Prostate gland (tissue), 2 donors: Measurements from ENCODE around the gene TMPRSS12. TPM values are rescaled to one million over a fixed set of nuclear protein-coding genes. Genes with fewer than 3 reads are reported as not detected.
"Not testable (repeated sequence)": the region's sequence is repeated elsewhere in the genome, so short reads cannot be mapped to it uniquely, and the experiment has no call there.

Experiments used
- DNase-seq: peaks from one replicate; pipeline ENCODE4 v3.0.0-alpha.2; 2019; ENCODE audit warnings: low spot score
- H3K27ac ChIP-seq, 2 donors: fragments of 200-600 bp; sonication (generic); 2 replicates each; pipeline ENCODE4 v1.5.1; 2017 to 2019
- H3K27me3 ChIP-seq: fragments of 200-600 bp; sonication (generic); replicated peaks from 2 replicates; pipeline ENCODE4 v1.5.1; 2019; ENCODE audit not compliant: insufficient read depth
- H3K36me3 ChIP-seq, 2 donors: fragments of 200-600 bp; sonication (generic); 1 replicate in 1 of 2; 2 replicates in 1 of 2; pipeline versions ENCODE4 v1.5.1 to v1.8.1; 2017 to 2019
- H3K4me1 ChIP-seq: fragments of 200-600 bp; sonication (generic); replicated peaks from 2 replicates; pipeline ENCODE4 v1.5.1; 2019
- H3K4me3 ChIP-seq, 2 donors: fragments of 200-600 bp; sonication (generic); 2 replicates each; pipeline ENCODE4 v1.5.1; 2017 to 2019
- H3K9me3 ChIP-seq: fragments of 200-600 bp; sonication (generic); 2 replicates; pipeline ENCODE4 v1.5.1; 2017
- POLR2A ChIP-seq: fragments of 450-650 bp; IDR thresholded peaks from one replicate; pipeline ENCODE4 v1.6.1; 2016; ENCODE audit warnings: antibody characterized with exemption, mild to moderate bottlenecking
- POLR2AphosphoS5 ChIP-seq: sonication (generic); formaldehyde crosslinking; IDR thresholded peaks from one replicate; pipeline ENCODE4 v1.6.1; 2017; ENCODE audit warnings: antibody characterized with exemption
- WGBS: methylation state at CpG from one replicate; pipeline ENCODE4 v1.1.5; 2018; 5-methylcytosine and 5-hydroxymethylcytosine counted together
- intact Hi-C: fragments of 100-400 bp; cut with DNase I; formaldehyde crosslinking; loops from one replicate; pipeline ENCODE4 v1.14.2; 2022
- total RNA-seq, 2 donors: library from RNA; depleted of rRNA; stranded (reverse); fragments of >200 nt; gene quantifications; one replicate each; pipeline ENCODE4 v1.1.0, GENCODE V29; 2016
- TF ChIP-seq, protein P1 (sequence below), 4 experiments: fragments of 200-600 bp in 2 of 4; fragments of 450-650 bp in 2 of 4; sonication (generic) in 2 of 4; IDR thresholded peaks; 1 replicate in 3 of 4; 2 replicates in 1 of 4; pipeline ENCODE4 v1.5.1; 2016 to 2019; ENCODE audit warnings: antibody characterized with exemption in 4 of 4, mild to moderate bottlenecking in 2 of 4, moderate library complexity in 2 of 4

The TMPRSS12 gene
- total RNA-seq, 2 donors from 2014 or later, result 0.68 to 1.2 TPM

- Histone ChIP-seq H3K27me3 (no peaks in the 10 kb centered on the region), H3K4me3 (no peak overlapping the region), H3K27ac (no peak overlapping the region), H3K9me3 (no peaks in the 10 kb centered on the region), H3K36me3 (no peaks in the 10 kb centered on the region), H3K4me1 (no peaks in the 10 kb centered on the region)
- intact Hi-C loops, result no loop called here
- whole genome bisulfite sequencing, result 95% methylated on average over 3 of the region's 3 CpGs
- TF ChIP-seq, protein P1, sequence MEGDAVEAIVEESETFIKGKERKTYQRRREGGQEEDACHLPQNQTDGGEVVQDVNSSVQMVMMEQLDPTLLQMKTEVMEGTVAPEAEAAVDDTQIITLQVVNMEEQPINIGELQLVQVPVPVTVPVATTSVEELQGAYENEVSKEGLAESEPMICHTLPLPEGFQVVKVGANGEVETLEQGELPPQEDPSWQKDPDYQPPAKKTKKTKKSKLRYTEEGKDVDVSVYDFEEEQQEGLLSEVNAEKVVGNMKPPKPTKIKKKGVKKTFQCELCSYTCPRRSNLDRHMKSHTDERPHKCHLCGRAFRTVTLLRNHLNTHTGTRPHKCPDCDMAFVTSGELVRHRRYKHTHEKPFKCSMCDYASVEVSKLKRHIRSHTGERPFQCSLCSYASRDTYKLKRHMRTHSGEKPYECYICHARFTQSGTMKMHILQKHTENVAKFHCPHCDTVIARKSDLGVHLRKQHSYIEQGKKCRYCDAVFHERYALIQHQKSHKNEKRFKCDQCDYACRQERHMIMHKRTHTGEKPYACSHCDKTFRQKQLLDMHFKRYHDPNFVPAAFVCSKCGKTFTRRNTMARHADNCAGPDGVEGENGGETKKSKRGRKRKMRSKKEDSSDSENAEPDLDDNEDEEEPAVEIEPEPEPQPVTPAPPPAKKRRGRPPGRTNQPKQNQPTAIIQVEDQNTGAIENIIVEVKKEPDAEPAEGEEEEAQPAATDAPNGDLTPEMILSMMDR (IDR thresholded peaks at IDR 0.05), result no peak
- DNase-seq, result no peak
Observed at GRCh38 chr12:50865266-50865665, 22.5 kb downstream of the TMPRSS12 start.

DNA sequence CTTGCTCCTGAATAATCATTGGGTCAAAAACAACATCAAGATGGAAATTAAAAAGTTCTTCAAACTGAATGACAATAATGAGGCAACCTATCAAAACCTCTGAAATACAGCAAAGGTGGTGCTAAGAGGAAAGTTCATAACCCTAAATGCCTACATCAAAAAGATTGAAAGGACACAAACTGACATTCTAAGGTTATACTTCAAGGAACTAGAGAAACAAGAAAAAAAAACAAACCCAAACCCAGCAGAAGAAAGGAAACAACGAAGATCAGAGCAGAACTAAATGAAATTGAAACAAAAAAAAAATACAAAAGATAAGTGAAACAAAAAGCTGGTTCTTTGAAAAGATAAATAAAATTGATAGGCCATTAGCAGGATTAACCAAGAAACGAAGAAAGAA, 26.2 kb downstream of the TMPRSS12 start:
- H3K4me1 ChIP-seq, DNase-seq, H3K9me3 ChIP-seq, H3K36me3 ChIP-seq, intact Hi-C loops, H3K27ac ChIP-seq, H3K27me3 ChIP-seq, H3K4me3 ChIP-seq: not testable (repeated sequence)
- WGBS, result 54% methylated on average over 2 of the region's 2 CpGs

DNA sequence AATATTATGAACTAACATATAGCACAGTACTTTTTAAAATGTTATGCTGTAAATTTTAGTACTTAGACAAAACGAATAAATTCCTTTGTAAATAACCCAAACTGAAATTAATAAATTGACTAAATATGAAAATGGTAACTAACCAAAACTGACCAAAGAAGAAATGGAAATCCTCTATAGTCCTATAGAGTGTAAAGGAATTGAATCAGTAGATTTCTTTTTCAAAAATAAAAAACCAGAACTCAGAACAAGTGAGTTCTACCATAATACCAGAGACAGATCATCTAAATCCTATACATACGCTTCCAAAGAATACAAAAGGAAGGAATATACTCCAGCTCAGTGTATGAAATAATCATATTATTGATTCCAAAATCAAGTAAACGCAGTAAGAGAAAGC, 39.8 kb downstream of the TMPRSS12 start:
- Histone ChIP-seq H3K27ac (no peak overlapping the region), H3K4me1 (no peaks in the 10 kb centered on the region), H3K27me3 (no peaks in the 10 kb centered on the region), H3K9me3 (no peaks in the 10 kb centered on the region), H3K36me3 (no peaks in the 10 kb centered on the region), H3K4me3 (no peak overlapping the region)
- TF ChIP-seq POLR2A (no peak), POLR2AphosphoS5 (no peak)
- intact Hi-C loops, result no loop called here
- DNase-seq, result no peak
- WGBS, result 93% methylated on average over 3 of the region's 3 CpGs

- Histone ChIP-seq H3K9me3 (no peaks in the 10 kb centered on the region), H3K27me3 (no peaks in the 10 kb centered on the region), H3K4me3 (no peak overlapping the region), H3K4me1 (no peaks in the 10 kb centered on the region), H3K27ac (no peak overlapping the region), H3K36me3 (no peaks in the 10 kb centered on the region)
- TF ChIP-seq POLR2A (no peak), POLR2AphosphoS5 (no peak)
- TF ChIP-seq, protein P1 (IDR thresholded peaks at IDR 0.05), result no peak
- WGBS, result 73% methylated on average over 3 of the region's 3 CpGs
- no peak for DNase-seq
- intact Hi-C loops, result no loop called here
Observed at GRCh38 chr12:50887191-50887590, 44.5 kb downstream of the TMPRSS12 start.

GRCh38 chr12:50888666-50889065, 45.9 kb downstream of the TMPRSS12 start:
- Histone ChIP-seq H3K36me3 (no peaks in the 10 kb centered on the region), H3K27ac (no peak overlapping the region), H3K4me1 (no peaks in the 10 kb centered on the region), H3K4me3 (no peak overlapping the region), H3K9me3 (no peaks in the 10 kb centered on the region), H3K27me3 (no peaks in the 10 kb centered on the region)
- DNase-seq, result no peak
- 84% methylated on average over 2 of the region's 2 CpGs for WGBS
- intact Hi-C loops, result no loop called here
- TF ChIP-seq, protein P1 (IDR thresholded peaks at IDR 0.05), result no peak
- no peak for TF ChIP-seq POLR2A
- TF ChIP-seq POLR2AphosphoS5, result no peak

GRCh38 chr12:50894241-50894640, 51.5 kb downstream of the TMPRSS12 start:
- TF ChIP-seq, protein P1 (IDR thresholded peaks at IDR 0.05), result no peak
- TF ChIP-seq POLR2AphosphoS5 (no peak), POLR2A (no peak)
- H3K4me1 ChIP-seq, result no peaks in the 10 kb centered on the region
- H3K9me3 ChIP-seq, result no peaks in the 10 kb centered on the region
- WGBS, result 53% methylated on average over 3 of the region's 3 CpGs
- intact Hi-C loops, result no loop called here
- H3K4me3 ChIP-seq, result no peak overlapping the region
- H3K27ac ChIP-seq, result no peak overlapping the region
- no peaks in the 10 kb centered on the region for H3K36me3 ChIP-seq
- no peaks in the 10 kb centered on the region for H3K27me3 ChIP-seq
- no peak for DNase-seq
